Body of pancreas (tissue), 4 donors: ENCODE results near the gene CRYGB.
"Not testable (repeated sequence)": the region's sequence is repeated elsewhere in the genome, so short reads cannot be mapped to it uniquely, and the experiment has no call there.

Experiments
- POLR2A ChIP-seq, 3 donors: fragments of 450-650 bp; IDR thresholded peaks; one replicate each; pipeline ENCODE4 v1.6.1; 2016; ENCODE audit warnings: antibody characterized with exemption in 3 of 3, mild to moderate bottlenecking in 2 of 3
- TF ChIP-seq, protein P1 (sequence below), 7 experiments: fragments of 450-650 bp in 4 of 7; fragments of 200-600 bp in 3 of 7; sonication (generic) in 3 of 7; IDR thresholded peaks; one replicate each; pipeline ENCODE4 v1.5.1; 2016 to 2019; ENCODE audit warnings: antibody characterized with exemption in 7 of 7

DNA sequence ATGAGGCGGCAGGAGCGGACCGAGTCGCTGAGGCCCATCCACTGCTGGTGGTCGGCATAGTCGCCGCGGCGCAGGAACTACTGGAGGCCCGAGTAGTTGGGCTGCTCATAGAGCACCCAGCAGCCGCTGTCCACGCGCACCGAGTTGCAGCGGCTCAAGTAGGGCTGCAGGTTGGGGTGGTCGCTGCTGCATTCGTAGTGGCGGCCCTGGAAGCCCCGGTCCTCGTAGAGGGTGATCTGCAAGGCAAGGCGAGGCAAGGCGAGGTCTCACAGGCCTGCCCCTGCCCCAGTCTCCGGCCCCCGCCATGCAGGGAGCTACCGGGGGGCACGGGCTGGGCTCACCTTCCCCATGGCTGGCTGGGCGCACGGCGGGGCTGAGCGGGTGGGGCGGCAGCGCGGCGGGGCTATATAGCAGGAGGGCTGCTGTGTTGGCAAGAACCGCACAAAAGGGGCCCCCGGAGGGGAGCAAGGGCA lies 33.6 kb downstream of the CRYGB start:
- TF ChIP-seq, protein P1, sequence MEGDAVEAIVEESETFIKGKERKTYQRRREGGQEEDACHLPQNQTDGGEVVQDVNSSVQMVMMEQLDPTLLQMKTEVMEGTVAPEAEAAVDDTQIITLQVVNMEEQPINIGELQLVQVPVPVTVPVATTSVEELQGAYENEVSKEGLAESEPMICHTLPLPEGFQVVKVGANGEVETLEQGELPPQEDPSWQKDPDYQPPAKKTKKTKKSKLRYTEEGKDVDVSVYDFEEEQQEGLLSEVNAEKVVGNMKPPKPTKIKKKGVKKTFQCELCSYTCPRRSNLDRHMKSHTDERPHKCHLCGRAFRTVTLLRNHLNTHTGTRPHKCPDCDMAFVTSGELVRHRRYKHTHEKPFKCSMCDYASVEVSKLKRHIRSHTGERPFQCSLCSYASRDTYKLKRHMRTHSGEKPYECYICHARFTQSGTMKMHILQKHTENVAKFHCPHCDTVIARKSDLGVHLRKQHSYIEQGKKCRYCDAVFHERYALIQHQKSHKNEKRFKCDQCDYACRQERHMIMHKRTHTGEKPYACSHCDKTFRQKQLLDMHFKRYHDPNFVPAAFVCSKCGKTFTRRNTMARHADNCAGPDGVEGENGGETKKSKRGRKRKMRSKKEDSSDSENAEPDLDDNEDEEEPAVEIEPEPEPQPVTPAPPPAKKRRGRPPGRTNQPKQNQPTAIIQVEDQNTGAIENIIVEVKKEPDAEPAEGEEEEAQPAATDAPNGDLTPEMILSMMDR (IDR thresholded peaks at IDR 0.05): not testable (repeated sequence)
- TF ChIP-seq POLR2A (IDR thresholded peaks at IDR 0.05): not testable (repeated sequence)
